HG03575 (cell line): Measurements from ENCODE around the gene CSNK2A3.
"Not testable (repeated sequence)": the region's sequence is repeated elsewhere in the genome, so short reads cannot be mapped to it uniquely, and the experiment has no call there.

Experiments used
- ATAC-seq: cut with Tn5 transposase; IDR thresholded peaks from one replicate; pipeline ENCODE4 v1.9.1; 2021; ENCODE audit not compliant: unreplicated experiment, insufficient number of reproducible peaks, low FRiP score; ENCODE audit errors: extremely low read depth

The CSNK2A3 gene

GRCh38 chr11:11352878-11353277, at the start of gene CSNK2A3:
CSNK2A3 (minus strand) TSS chr11:11353250; CDS start chr11:11353119, 131 bp downstream.
- not testable (repeated sequence) for ATAC-seq

- no peak for ATAC-seq
Observed at GRCh38 chr11:11401960-11402535, 49.0 kb upstream of the CSNK2A3 start.

GRCh38 chr11:11400635-11401232, 47.7 kb upstream of the CSNK2A3 start:
- ATAC-seq: no peak

- no peak for ATAC-seq
Observed at GRCh38 chr11:11400121-11400520, 47.1 kb upstream of the CSNK2A3 start.

GRCh38 chr11:11397781-11398180, 44.7 kb upstream of the CSNK2A3 start:
- no peak for ATAC-seq

GRCh38 chr11:11397036-11397415, 44.0 kb upstream of the CSNK2A3 start:
- ATAC-seq: no peak

GRCh38 chr11:11396301-11397035, 43.4 kb upstream of the CSNK2A3 start:
- ATAC-seq: no peak

GRCh38 chr11:11395126-11395525, 42.1 kb upstream of the CSNK2A3 start:
- ATAC-seq: no peak

- no peak for ATAC-seq
Observed at GRCh38 chr11:11394241-11394640, 41.2 kb upstream of the CSNK2A3 start.

GRCh38 chr11:11391796-11392463, 38.9 kb upstream of the CSNK2A3 start:
- no peak for ATAC-seq

GRCh38 chr11:11391169-11391568, 38.1 kb upstream of the CSNK2A3 start:
- no peak for ATAC-seq

- no peak for ATAC-seq
Observed at GRCh38 chr11:11390068-11390771, 37.2 kb upstream of the CSNK2A3 start.

GRCh38 chr11:11389238-11389637, 36.2 kb upstream of the CSNK2A3 start:
- no peak for ATAC-seq

GRCh38 chr11:11387622-11388305, 34.7 kb upstream of the CSNK2A3 start:
- no peak for ATAC-seq

GRCh38 chr11:11387207-11387606, 34.2 kb upstream of the CSNK2A3 start:
- ATAC-seq: no peak

- ATAC-seq: no peak
Observed at GRCh38 chr11:11384829-11385228, 31.8 kb upstream of the CSNK2A3 start.

- ATAC-seq: no peak
Observed at GRCh38 chr11:11383995-11384394, 30.9 kb upstream of the CSNK2A3 start.

GRCh38 chr11:11382858-11383532, 29.9 kb upstream of the CSNK2A3 start:
- ATAC-seq: no peak
